K562 (cell line): ENCODE data around the gene CHST12. TPM values are rescaled to one million over a fixed set of nuclear protein-coding genes. Genes with fewer than 3 reads are reported as not detected.
A peak's percentile ranks its signal among the peaks of the same experiment; 100 is the strongest.

Source experiments
- ATAC-seq: fragments of 200-7000 bp; cut with Tn5 transposase; 3 replicates; pipeline ENCODE4 v1.9.1; 2020; ENCODE audit warnings: moderate library complexity
- BruUV-seq: library from RNA; stranded (reverse); fragments of 400-500 nt; replicated peaks from 2 replicates; lab custom pipeline; 2021; lab: Mats Ljungman, UMichigan
- CTCF ChIA-PET: fragments of 300-600 bp; formaldehyde crosslinking; extraction: SDS; loops from one replicate; lab custom pipeline; 2021; ENCODE audit warnings: low intra/inter-chr PET ratio; lab: Yijun Ruan, JAX
- POLR2A ChIA-PET: fragments of 300-600, 350-650 bp; sonication (Branson Sonifier 250); formaldehyde crosslinking; extraction: SDS; loops from one replicate; lab custom pipeline; 2021; ENCODE audit warnings: antibody characterized with exemption, inconsistent platforms; lab: Yijun Ruan, JAX
- DNase-seq, 4 experiments: peaks; one replicate each; pipeline versions ENCODE4 v3.0.0 to v3.0.0-alpha.2; 2011 to 2018; ENCODE audit warnings: low spot score in 3 of 4, mixed read lengths in 3 of 4; ENCODE audit errors: extremely low read depth in 1 of 4
- FAIRE-seq: peaks from 2 replicates; lab custom pipeline; 2011; peaks lifted over from hg19 to GRCh38; lab: Jason Lieb, UNC
- H2AFZ ChIP-seq: 2 replicates; pipeline ENCODE4 v1.6.0; 2011; ENCODE audit warnings: low read depth, low read length, control low read depth, inconsistent platforms
- H3K27ac ChIP-seq: fragments of 200-600 bp; 3 replicates; pipeline ENCODE4 v1.8.0; 2011; ENCODE audit warnings: low read depth, mild to moderate bottlenecking, control low read depth, inconsistent platforms, low read length, moderate library complexity, mixed read lengths; ENCODE audit errors: extremely low read depth
- H3K27me3 ChIP-seq, 2 experiments: fragments of 300-600 bp in 1 of 2; 2 replicates in 1 of 2; 3 replicates in 1 of 2; pipeline versions ENCODE4 v1.6.0 to v1.8.0; 2011; ENCODE audit warnings: inconsistent platforms in 2 of 2, low read length in 2 of 2, mild to moderate bottlenecking in 1 of 2, mixed read lengths in 1 of 2, moderate library complexity in 1 of 2; ENCODE audit not compliant: control insufficient read depth in 2 of 2, insufficient read depth in 2 of 2
- H3K36me3 ChIP-seq: fragments of 300-600 bp; 3 replicates; pipeline ENCODE4 v1.8.0; 2011; ENCODE audit warnings: mild to moderate bottlenecking, low read length, inconsistent platforms; ENCODE audit not compliant: control insufficient read depth, insufficient read depth
- H3K4me1 ChIP-seq, 2 experiments: fragments of 200-600 bp in 1 of 2; replicated peaks in 1 of 2; 2 replicates in 1 of 2; 3 replicates in 1 of 2; pipeline versions ENCODE4 v1.5.1 to v1.8.0; 2011; ENCODE audit warnings: inconsistent platforms in 2 of 2, low read length in 2 of 2, mild to moderate bottlenecking in 1 of 2, mixed read lengths in 1 of 2, moderate library complexity in 1 of 2; ENCODE audit not compliant: control insufficient read depth in 2 of 2, insufficient read depth in 2 of 2
- H3K4me2 ChIP-seq: 2 replicates; pipeline ENCODE4 v1.6.1; 2011; ENCODE audit warnings: low read length, control low read depth, inconsistent platforms, mixed read lengths; ENCODE audit not compliant: insufficient read depth
- H3K4me3 ChIP-seq: fragments of 200-600 bp; sonication (generic), shearing (Covaris generic); 2 replicates; pipeline ENCODE4 v1.5.1; 2016; ENCODE audit warnings: control low read depth, inconsistent platforms
- H3K79me2 ChIP-seq: fragments of 200-600 bp; 3 replicates; pipeline ENCODE4 v1.8.0; 2011; ENCODE audit warnings: low read length, inconsistent platforms; ENCODE audit not compliant: control insufficient read depth, insufficient read depth
- H3K9ac ChIP-seq, 2 experiments: 2 replicates each; pipeline versions ENCODE4 v1.6.0 to v1.6.1; 2011; ENCODE audit warnings: low read depth in 2 of 2, low read length in 2 of 2, control low read depth in 1 of 2, inconsistent platforms in 1 of 2, mild to moderate bottlenecking in 1 of 2, mixed read lengths in 1 of 2; ENCODE audit not compliant: insufficient read depth in 1 of 2
- H3K9me1 ChIP-seq: one replicate; pipeline ENCODE4 v1.6.0; 2011; ENCODE audit warnings: inconsistent platforms, mild to moderate bottlenecking, low read length, moderate library complexity; ENCODE audit not compliant: control insufficient read depth, insufficient read depth
- H3K9me3 ChIP-seq: replicated peaks from 2 replicates; pipeline ENCODE4 v1.5.1; 2011; ENCODE audit warnings: low read depth, low read length, inconsistent platforms; ENCODE audit not compliant: control insufficient read depth, insufficient read depth
- H4K20me1 ChIP-seq: replicated peaks from 2 replicates; pipeline ENCODE4 v1.6.1; 2011; ENCODE audit warnings: low read length, inconsistent platforms, mixed read lengths; ENCODE audit not compliant: control insufficient read depth, insufficient read depth
- DPF2 ChIP-seq: fragments of 450-650 bp; IDR thresholded peaks from 2 replicates; pipeline ENCODE4 v1.6.1; 2016
- FOSL1 ChIP-seq: fragments of 200-800 bp; sonication (Bioruptor generic); conservative IDR thresholded peaks from 2 replicates; pipeline ENCODE4 v1.6.1; 2016; ENCODE audit warnings: missing genetic modification characterization, missing compliant biosample characterization
- NR2C2 ChIP-seq, 2 experiments: fragments of 200-800 bp in 1 of 2; sonication (Bioruptor generic) in 1 of 2; sonication (generic) in 1 of 2; formaldehyde crosslinking in 1 of 2; IDR thresholded peaks; 2 replicates each; pipeline versions ENCODE4 v1.6.1 to v1.8.0; 2016 to 2022; ENCODE audit warnings: mild to moderate bottlenecking in 1 of 2, missing compliant biosample characterization in 1 of 2, missing genetic modification characterization in 1 of 2, missing genetic modification reagents in 1 of 2
- RAD51 ChIP-seq: fragments of 450-650 bp; IDR thresholded peaks from 2 replicates; pipeline ENCODE4 v1.7.1; 2016; ENCODE audit warnings: low read depth, mild to moderate bottlenecking, borderline replicate concordance
- YY1 ChIP-seq, 3 experiments: IDR thresholded peaks; 2 replicates each; pipeline ENCODE4 v1.6.1; 2011; ENCODE audit warnings: low read length in 2 of 3, mild to moderate bottlenecking in 2 of 3, moderate library complexity in 2 of 3, borderline replicate concordance in 1 of 3, control low read depth in 1 of 3, low read depth in 1 of 3; ENCODE audit not compliant: insufficient read depth in 3 of 3, insufficient replicate concordance in 2 of 3, control insufficient read depth in 1 of 3, insufficient read length in 1 of 3; ENCODE audit errors: extremely low read depth in 1 of 3
- WGBS: fragments of 100-300 bp; shearing (Covaris generic); methylation state at CpG from one replicate; pipeline ENCODE4 v1.1.6; 2016; ENCODE audit warnings: low coverage, mixed read lengths; ENCODE audit not compliant: insufficient coverage; ENCODE audit errors: missing lambda C conversion rate; 5-methylcytosine and 5-hydroxymethylcytosine counted together
- in situ Hi-C: fragments of 300-500 bp; cut with MboI; formaldehyde crosslinking; loops from 4 replicates; pipeline ENCODE4 v1.15.0; 2018; ENCODE audit warnings: inconsistent platforms, mixed read lengths
- intact Hi-C: fragments of 100-400 bp; cut with micrococcal nuclease; formaldehyde crosslinking; loops from 2 replicates; pipeline ENCODE4 v1.14.2; 2022
- polyA plus RNA-seq, 8 experiments: library from polyadenylated mRNA; depleted of rRNA in 4 of 8; stranded (reverse) in 5 of 8; unstranded in 3 of 8; fragments of >200 nt; fragmentation: Nextera tagmentation in 2 of 8; fragmentation: Illumina TruSeq in 1 of 8; extraction: Ambion mirVana in 2 of 8; extraction: Trizol in 1 of 8; gene quantifications; 2 replicates each; pipeline versions ENCODE4 v1.2.1 to v1.2.3, GENCODE V29; 2011 to 2014; ENCODE audit warnings: inconsistent platforms in 1 of 8, missing spikeins in 1 of 8
- total RNA-seq, 7 experiments: library from RNA; depleted of rRNA in 6 of 7; stranded (reverse); fragments of >200 nt in 6 of 7; fragmentation: Illumina TruSeq in 2 of 7; extraction: Trizol in 2 of 7; gene quantifications; 2 replicates each; pipeline versions ENCODE4 v1.2.1 to v1.2.3, GENCODE V29; 2011 to 2021; ENCODE audit warnings: low replicate concordance in 1 of 7
- TF ChIP-seq, protein P1 (sequence below): sonication (generic); formaldehyde crosslinking; IDR thresholded peaks from 2 replicates; pipeline ENCODE4 v1.8.0; 2022; ENCODE audit warnings: mild to moderate bottlenecking, missing genetic modification reagents
- TF ChIP-seq, protein P2 (sequence below), 2 experiments: fragments of 450-650 bp; IDR thresholded peaks; 2 replicates each; pipeline ENCODE4 v1.6.1; 2018; ENCODE audit warnings: mild to moderate bottlenecking in 2 of 2, low read depth in 1 of 2; ENCODE audit not compliant: partially characterized antibody in 2 of 2
- TF ChIP-seq, protein P3 (sequence below): sonication (generic); formaldehyde crosslinking; IDR thresholded peaks from 2 replicates; pipeline ENCODE4 v1.8.0; 2022; ENCODE audit warnings: mild to moderate bottlenecking, missing genetic modification reagents

Gene CHST12
- total and polyA plus RNA-seq, 9 of the 15 experiments (the other 6 are each of a cell fraction or from before 2014, with no cell fraction given), result 0.18 to 19.8 (median 3.6) TPM

DNA sequence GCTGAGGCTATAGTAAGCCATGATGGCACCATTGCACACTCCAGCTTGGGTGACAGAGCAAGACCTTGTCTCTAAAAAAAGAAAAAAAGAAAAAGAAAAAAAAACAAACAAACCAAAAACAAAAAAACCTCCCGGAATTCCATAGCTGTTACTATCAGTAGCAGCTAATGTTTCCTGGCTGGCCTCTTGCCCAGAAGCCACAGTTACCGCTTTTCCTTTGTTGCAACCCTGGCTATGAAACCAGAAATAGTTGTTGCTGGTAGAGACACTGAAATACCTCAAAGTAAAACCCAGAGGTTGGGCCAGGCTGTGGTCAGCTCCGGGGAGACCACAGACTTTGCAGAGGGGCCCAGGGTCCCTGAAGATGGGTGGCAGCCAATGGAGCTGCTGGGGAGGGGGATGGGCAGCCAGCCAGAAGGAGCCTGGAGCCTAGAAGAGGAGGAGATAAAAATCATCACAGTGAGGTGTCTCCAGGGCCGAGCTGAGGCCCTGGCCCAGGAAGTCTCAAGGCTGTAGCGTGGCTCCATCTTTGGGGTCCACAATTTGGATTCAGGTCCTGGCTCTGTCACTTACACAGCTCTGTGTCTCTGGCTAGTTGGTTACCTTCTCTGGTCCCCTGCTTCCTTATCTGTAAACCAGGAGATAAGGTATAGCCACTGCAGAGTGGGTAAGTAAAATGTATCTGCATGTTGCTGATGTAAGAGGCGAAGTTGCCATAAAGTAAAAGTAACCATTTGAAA lies 3.4 kb upstream of the CHST12 start:
- H3K27ac ChIP-seq, result peak overlapping the region; percentile 73
- peak; percentile 88 for FAIRE-seq
- peaks cover 35 to 46% of the 10 kb centered on the region in 2 experiments for H3K4me1 ChIP-seq
- H3K9ac ChIP-seq, result peak overlapping the region; percentile 51 to 79; a peak in 3 of 4 replicates
- 11% methylated on average over 6 of the region's 6 CpGs for WGBS
- H3K9me3 ChIP-seq, result no peaks in the 10 kb centered on the region
- peaks cover 21% of the 10 kb centered on the region for H3K79me2 ChIP-seq
- ChIA-PET POLR2A (interaction anchor here (0.6 to 1.5 kb wide), 11 partner anchors 12 to 949 kb away, joined by 3 to 6 read pairs (median 4); no protein-coding TSS in a partner anchor), CTCF (no interaction called here)
- ATAC-seq, result peak; percentile 45
- no TSS peak for BruUV-seq
- H2AFZ ChIP-seq, result peak overlapping the region; percentile 75
- peak in 3 of 4 experiments; percentile 46 to 79 (median 65) for DNase-seq
- H3K4me2 ChIP-seq, result peak overlapping the region; percentile 61
- H3K27me3 ChIP-seq, result no peaks in the 10 kb centered on the region
- no peaks in the 10 kb centered on the region for H3K9me1 ChIP-seq
- no peaks in the 10 kb centered on the region for H3K36me3 ChIP-seq
- in situ Hi-C loops, result no loop called here
- 0 out of 2 replicates have a peak overlapping the region, but pooled peaks have one; percentile 5 for H3K4me3 ChIP-seq
- H4K20me1 ChIP-seq, result no peaks in the 10 kb centered on the region
- intact Hi-C loops, result loop anchor here (5.0 kb wide), 1 partner anchor 378 kb away; no protein-coding TSS in a partner anchor
- TF ChIP-seq RAD51 (no peak), DPF2 (peak; percentile 83), FOSL1 (tag) (peak; percentile 61), YY1 (IDR thresholded peaks at IDR 0.05; ENCODE audit: borderline replicate concordance in 1 of 3, control insufficient read depth in 1 of 3, extremely low read depth in 1 of 3, insufficient read depth in 3 of 3, insufficient read length in 1 of 3, insufficient replicate concordance in 2 of 3, low read depth in 1 of 3, low read length in 2 of 3) (peak in 1 of 3 experiments; percentile 45), NR2C2 (CRISPR knock-in tag; IDR thresholded peaks at IDR 0.05) (no peak), NR2C2 (tag; IDR thresholded peaks at IDR 0.05) (peak; percentile 56)
- TF ChIP-seq, protein P1, sequence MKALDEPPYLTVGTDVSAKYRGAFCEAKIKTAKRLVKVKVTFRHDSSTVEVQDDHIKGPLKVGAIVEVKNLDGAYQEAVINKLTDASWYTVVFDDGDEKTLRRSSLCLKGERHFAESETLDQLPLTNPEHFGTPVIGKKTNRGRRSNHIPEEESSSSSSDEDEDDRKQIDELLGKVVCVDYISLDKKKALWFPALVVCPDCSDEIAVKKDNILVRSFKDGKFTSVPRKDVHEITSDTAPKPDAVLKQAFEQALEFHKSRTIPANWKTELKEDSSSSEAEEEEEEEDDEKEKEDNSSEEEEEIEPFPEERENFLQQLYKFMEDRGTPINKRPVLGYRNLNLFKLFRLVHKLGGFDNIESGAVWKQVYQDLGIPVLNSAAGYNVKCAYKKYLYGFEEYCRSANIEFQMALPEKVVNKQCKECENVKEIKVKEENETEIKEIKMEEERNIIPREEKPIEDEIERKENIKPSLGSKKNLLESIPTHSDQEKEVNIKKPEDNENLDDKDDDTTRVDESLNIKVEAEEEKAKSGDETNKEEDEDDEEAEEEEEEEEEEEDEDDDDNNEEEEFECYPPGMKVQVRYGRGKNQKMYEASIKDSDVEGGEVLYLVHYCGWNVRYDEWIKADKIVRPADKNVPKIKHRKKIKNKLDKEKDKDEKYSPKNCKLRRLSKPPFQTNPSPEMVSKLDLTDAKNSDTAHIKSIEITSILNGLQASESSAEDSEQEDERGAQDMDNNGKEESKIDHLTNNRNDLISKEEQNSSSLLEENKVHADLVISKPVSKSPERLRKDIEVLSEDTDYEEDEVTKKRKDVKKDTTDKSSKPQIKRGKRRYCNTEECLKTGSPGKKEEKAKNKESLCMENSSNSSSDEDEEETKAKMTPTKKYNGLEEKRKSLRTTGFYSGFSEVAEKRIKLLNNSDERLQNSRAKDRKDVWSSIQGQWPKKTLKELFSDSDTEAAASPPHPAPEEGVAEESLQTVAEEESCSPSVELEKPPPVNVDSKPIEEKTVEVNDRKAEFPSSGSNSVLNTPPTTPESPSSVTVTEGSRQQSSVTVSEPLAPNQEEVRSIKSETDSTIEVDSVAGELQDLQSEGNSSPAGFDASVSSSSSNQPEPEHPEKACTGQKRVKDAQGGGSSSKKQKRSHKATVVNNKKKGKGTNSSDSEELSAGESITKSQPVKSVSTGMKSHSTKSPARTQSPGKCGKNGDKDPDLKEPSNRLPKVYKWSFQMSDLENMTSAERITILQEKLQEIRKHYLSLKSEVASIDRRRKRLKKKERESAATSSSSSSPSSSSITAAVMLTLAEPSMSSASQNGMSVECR, result no peak
- TF ChIP-seq, protein P2, sequence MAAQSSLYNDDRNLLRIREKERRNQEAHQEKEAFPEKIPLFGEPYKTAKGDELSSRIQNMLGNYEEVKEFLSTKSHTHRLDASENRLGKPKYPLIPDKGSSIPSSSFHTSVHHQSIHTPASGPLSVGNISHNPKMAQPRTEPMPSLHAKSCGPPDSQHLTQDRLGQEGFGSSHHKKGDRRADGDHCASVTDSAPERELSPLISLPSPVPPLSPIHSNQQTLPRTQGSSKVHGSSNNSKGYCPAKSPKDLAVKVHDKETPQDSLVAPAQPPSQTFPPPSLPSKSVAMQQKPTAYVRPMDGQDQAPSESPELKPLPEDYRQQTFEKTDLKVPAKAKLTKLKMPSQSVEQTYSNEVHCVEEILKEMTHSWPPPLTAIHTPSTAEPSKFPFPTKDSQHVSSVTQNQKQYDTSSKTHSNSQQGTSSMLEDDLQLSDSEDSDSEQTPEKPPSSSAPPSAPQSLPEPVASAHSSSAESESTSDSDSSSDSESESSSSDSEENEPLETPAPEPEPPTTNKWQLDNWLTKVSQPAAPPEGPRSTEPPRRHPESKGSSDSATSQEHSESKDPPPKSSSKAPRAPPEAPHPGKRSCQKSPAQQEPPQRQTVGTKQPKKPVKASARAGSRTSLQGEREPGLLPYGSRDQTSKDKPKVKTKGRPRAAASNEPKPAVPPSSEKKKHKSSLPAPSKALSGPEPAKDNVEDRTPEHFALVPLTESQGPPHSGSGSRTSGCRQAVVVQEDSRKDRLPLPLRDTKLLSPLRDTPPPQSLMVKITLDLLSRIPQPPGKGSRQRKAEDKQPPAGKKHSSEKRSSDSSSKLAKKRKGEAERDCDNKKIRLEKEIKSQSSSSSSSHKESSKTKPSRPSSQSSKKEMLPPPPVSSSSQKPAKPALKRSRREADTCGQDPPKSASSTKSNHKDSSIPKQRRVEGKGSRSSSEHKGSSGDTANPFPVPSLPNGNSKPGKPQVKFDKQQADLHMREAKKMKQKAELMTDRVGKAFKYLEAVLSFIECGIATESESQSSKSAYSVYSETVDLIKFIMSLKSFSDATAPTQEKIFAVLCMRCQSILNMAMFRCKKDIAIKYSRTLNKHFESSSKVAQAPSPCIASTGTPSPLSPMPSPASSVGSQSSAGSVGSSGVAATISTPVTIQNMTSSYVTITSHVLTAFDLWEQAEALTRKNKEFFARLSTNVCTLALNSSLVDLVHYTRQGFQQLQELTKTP (IDR thresholded peaks at IDR 0.05; ENCODE audit: low read depth in 1 of 2, partially characterized antibody in 2 of 2), result no peak
- TF ChIP-seq, protein P3, sequence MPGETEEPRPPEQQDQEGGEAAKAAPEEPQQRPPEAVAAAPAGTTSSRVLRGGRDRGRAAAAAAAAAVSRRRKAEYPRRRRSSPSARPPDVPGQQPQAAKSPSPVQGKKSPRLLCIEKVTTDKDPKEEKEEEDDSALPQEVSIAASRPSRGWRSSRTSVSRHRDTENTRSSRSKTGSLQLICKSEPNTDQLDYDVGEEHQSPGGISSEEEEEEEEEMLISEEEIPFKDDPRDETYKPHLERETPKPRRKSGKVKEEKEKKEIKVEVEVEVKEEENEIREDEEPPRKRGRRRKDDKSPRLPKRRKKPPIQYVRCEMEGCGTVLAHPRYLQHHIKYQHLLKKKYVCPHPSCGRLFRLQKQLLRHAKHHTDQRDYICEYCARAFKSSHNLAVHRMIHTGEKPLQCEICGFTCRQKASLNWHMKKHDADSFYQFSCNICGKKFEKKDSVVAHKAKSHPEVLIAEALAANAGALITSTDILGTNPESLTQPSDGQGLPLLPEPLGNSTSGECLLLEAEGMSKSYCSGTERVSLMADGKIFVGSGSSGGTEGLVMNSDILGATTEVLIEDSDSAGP (CRISPR knock-in tag), result no peak
